Vagina (tissue), 2 donors: ENCODE results near the gene NHSL2.

Source experiments
- POLR2A ChIP-seq, 2 donors: fragments of 450-650 bp; IDR thresholded peaks; one replicate each; pipeline ENCODE4 v1.6.1; 2017; ENCODE audit warnings: antibody characterized with exemption in 2 of 2, mild to moderate bottlenecking in 2 of 2, moderate library complexity in 2 of 2
- POLR2AphosphoS5 ChIP-seq, 2 donors: sonication (generic); formaldehyde crosslinking; IDR thresholded peaks; one replicate each; pipeline ENCODE4 v1.9.0; 2017; ENCODE audit warnings: antibody characterized with exemption in 2 of 2, mild to moderate bottlenecking in 2 of 2, low read depth in 1 of 2; ENCODE audit not compliant: insufficient read depth in 1 of 2
- TF ChIP-seq, protein P1 (sequence below), 3 experiments: fragments of 450-650 bp in 2 of 3; fragments of 200-600 bp in 1 of 3; sonication (generic) in 1 of 3; IDR thresholded peaks; one replicate each; pipeline ENCODE4 v1.5.1; 2017 to 2019; ENCODE audit warnings: antibody characterized with exemption in 3 of 3, mild to moderate bottlenecking in 2 of 3, moderate library complexity in 2 of 3

DNA sequence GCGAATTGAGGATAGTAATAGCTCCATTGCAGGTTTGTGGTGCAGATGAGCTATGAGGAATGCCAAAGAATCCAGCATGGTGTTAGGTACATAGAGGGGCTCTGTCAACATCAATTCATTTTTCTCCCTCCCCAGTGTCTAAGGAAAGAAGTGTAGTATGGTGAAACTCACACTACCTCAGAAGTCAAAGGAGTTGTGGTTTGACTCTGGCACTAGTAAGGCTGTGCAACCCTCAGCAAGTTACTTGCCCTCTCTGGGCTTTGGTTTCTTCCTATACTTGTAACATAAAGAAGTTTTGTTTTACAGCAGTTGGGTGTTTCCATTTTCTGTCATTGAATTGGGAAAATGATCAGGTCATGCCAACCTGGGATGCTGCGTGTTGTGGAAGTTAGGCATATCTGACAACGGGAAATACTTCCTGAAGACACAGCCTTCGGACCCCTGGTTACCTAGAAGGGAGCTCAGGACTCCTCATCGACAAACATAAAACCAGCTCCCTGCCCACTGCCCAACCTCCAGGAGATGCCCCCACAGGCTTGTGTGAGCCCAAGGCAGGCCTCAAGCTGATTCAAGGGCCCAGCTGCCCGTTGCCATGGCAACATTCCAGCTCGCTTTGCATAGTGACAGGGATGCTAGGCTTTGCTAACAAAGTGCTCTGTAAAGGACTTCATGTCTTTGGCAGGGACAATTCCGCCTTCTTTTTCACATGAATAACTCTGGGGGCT, 149.7 kb downstream of the NHSL2 start:
- TF ChIP-seq POLR2A (IDR thresholded peaks at IDR 0.05) = no peak
- no peak for TF ChIP-seq POLR2AphosphoS5 (IDR thresholded peaks at IDR 0.05; ENCODE audit: insufficient read depth in 1 of 2, low read depth in 1 of 2)
- TF ChIP-seq, protein P1, sequence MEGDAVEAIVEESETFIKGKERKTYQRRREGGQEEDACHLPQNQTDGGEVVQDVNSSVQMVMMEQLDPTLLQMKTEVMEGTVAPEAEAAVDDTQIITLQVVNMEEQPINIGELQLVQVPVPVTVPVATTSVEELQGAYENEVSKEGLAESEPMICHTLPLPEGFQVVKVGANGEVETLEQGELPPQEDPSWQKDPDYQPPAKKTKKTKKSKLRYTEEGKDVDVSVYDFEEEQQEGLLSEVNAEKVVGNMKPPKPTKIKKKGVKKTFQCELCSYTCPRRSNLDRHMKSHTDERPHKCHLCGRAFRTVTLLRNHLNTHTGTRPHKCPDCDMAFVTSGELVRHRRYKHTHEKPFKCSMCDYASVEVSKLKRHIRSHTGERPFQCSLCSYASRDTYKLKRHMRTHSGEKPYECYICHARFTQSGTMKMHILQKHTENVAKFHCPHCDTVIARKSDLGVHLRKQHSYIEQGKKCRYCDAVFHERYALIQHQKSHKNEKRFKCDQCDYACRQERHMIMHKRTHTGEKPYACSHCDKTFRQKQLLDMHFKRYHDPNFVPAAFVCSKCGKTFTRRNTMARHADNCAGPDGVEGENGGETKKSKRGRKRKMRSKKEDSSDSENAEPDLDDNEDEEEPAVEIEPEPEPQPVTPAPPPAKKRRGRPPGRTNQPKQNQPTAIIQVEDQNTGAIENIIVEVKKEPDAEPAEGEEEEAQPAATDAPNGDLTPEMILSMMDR (IDR thresholded peaks at IDR 0.05) = no peak
